Stimulated activated CD8-positive, alpha-beta memory T cell treated with anti-CD3 and anti-CD28 coated beads, Interleukin-2, amount 100 ng/mL, for 48 hours (primary cell): ENCODE results near the gene CD8A.
A peak's percentile ranks its signal among the peaks of the same experiment; 100 is the strongest.

Experiments used
- DNase-seq, 2 donors: peaks; one replicate each; pipeline ENCODE4 v3.0.0-alpha.2; 2020; ENCODE audit warnings: low read depth in 2 of 2

Gene CD8A

GRCh38 chr2:86808315-86809161, 17.8 kb upstream of the CD8A start:
- DNase-seq: peak; percentile 91 to 94

- DNase-seq: peak; percentile 68 to 74
These were observed 17.0 kb upstream of the CD8A start for GRCh38 chr2:86807468-86808275.

GRCh38 chr2:86807133-86807467, 16.4 kb upstream of the CD8A start:
- DNase-seq: no peak

DNA sequence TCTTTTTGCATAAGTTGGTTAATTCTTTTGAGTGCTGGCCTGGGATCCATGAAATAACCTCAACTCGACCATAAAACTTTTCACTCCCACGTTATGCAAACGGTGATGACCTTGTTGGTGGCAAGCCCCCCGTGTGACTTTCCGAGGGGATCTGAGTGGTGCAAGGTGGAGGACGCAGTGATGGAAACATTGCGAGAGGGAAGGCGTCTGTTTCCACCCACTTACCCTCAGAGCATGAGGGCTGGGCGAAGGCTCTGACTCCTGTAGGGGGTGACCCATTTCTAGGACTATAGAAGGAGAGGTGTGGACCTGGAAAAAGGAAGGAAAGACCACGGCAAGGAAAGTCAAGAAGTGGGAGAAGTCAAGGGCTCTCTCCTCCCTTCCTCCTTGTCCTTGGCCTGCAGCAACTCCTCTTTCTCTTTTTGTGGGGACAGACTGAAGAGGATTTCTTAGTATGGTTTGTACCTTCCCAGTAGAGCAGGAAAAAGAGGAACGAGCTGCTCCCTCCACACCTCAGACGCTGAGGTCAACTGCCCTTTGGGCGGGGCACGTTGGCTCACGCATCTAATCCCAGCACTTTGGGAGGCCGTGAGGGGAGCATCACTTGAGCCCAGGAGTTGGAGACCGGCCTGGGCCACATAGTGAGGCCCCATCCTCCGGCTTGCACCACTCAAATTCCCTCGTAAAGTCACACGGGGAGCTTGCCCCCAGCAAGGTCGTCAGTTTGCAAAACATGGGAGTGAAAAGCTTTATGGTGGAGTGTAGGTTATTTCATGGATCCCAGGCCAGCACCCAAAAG, 15.5 kb upstream of the CD8A start:
- DNase-seq: no peak

DNA sequence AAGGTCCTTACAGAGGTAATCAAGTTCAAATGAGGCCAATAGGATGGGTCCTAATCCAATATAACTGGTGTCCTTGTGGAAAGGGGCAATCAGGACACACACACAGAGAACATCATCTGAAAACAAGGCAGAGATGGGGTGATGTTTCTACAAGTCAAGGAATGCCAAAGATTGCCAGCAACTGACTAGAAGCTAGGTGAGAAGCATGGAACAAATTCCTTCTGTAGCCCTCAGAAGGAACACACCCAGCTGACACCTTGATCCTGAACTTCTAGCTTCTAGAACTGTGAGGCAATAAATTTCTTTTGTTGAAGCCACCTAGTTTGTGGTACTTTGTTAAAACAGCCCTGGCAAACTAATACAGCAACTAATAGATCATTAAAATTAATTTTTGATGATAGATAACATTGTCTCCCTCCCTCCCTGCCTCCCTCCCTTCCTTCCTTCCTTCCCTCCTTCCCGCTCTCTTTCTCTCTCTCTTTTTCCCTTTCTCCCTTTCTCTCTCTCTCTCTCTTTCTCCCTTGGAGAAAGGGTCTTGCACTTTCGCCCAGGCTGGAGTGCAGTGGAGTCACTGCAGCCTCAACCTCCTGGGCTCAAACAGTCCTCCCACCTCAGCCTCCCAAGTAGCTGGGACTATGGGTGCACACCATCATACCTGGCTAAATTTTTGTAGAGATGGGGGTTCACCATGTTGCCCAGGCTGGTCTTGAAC, 10.3 kb upstream of the CD8A start:
- no peak for DNase-seq

DNA sequence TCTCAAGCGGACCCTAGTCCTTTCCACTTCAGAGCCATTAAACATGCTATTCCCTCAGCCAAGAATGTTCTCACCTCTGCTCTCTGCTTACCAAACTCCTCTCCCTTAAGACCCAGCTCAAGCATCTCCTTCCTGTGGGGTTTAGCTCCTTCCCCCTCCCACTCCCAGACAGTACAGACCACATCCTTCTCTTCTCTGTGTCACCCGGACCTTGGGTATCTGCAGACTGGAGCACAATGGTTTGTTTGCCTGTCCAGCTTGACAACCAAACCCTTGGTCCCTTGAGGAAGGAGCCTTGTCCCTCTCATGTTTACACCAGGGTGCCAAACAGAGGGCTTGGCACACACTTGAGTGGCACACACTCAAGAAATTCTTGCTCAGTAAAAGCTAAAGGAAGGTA, 4.1 kb upstream of the CD8A start:
- DNase-seq: no peak

DNA sequence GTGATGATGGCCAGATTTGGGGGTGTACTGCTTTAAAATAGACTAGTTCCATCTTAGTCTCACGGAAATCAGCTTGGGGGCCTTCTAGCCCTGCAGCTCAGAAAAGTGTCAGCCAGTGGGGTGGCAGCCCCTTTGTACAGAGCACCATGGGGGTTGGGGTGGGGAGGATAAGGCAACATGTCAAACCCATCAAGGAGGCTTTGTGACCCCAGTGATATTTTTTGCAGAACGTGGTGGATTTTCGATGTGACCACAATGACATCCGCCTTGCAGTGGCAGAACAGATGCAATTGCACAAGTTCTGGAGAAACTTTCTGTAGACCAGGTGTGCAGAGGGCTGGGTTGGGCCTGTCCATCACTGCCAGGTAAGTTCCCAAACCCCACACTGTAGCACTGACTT, 3.0 kb upstream of the CD8A start:
- DNase-seq: no peak

DNA sequence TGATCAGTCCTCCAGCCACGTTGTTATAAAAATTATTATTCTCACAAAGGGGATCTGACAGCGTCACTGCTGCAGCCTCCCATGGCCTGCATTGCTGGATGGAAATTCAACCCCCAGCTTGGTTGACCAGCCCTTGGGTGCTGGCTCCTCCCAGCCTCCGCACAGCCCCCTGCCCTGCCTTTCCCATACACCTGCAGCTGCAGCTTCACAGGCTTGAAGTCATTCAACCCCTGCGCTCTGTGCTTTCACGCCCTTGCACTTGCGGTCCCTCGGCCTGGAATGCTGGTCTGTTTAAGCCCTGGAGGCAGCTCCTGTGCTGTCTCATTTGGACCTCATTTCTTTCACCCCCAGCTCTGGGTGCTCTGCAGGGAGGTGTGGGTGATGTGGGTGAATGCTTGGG, 860 bp upstream of the CD8A start:
- no peak for DNase-seq

DNA sequence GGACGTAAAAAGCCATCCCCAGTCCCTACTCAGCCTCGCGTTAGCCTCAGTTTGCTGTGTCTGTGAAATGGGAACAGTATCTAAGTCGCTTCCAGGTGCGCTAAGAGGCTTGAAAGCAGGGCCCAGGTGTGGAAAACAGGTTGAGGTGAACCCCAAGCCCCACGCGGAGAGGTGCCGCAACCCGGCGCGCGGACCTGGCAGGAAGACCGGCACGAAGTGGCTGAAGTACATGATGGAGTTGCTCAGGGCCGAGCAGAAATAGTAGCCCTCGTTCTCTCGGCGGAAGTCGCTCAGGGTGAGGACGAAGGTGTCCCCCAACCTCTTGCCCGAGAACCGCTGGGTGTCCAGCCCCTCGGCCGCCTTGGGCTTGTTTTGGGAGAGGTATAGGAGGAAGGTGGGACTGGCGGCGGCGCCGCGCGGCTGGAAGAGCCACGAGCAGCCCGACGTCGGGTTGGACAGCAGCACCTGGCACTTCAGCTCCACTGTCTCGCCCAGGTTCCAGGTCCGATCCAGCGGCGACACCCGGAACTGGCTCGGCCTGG, 508 bp downstream of the CD8A start:
- no peak for DNase-seq

DNA sequence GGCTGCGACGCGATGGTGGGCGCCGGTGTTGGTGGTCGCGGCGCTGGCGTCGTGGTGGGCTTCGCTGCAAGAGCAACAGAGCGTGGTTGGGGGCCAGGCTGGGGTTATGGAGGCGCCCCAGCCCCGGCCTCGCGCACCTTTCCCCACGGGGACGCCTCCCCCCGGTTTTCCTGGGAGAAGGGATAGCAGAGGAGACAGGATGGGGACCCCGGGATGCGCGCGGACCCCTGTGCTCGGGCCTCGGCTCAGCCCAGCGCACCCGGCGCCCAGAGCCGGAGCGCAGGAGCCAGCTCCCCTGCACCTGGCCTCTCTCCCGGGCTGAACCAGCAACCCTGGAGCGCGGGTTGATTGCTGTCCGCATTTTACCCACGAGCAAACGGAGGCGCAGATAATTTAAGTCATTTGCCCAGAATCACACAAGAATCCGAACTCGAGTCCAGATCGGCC, 1.0 kb downstream of the CD8A start:
- no peak for DNase-seq

GRCh38 chr2:86788881-86789686, 1.6 kb downstream of the CD8A start:
- DNase-seq: peak in 1 of 2 donors; percentile 60

DNA sequence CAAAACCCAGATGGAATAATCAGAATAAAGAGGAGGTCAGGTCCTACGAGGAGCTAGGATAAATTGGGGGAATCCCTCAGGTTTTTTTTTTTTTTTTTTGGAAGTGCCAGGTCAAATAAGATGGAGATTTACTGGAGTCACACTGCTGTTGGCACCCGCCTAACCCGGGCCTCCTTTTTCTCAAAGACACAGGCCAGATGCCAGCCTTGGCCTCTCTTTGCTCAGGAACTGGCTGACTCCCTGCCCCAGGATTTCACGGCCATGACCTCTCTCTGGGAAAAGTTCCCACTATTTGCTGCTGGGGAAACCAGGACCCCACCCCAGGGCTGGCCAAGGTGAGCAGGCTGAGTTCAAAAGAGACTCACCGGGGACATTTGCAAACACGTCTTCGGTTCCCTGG, 2.5 kb downstream of the CD8A start:
- DNase-seq: no peak

DNA sequence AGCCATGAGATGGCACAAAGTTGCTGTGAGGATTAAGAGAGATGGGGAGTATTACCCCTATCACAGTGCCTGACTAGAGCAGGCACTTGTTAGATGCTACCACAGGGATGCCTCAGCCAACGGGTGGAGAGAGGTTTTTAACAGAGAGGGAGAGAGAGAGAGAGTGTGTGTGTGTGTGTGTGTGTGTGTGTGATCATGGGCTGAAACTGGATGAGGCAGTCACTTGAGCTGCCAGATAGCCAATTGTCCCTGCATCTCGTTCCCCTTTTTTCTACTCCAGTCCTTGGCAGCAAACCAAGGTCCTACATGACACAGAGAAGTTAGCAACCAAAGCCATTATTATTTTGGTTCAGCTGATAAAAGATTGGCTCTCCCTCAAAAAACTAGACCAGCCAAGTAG, 3.0 kb downstream of the CD8A start:
- no peak for DNase-seq

DNA sequence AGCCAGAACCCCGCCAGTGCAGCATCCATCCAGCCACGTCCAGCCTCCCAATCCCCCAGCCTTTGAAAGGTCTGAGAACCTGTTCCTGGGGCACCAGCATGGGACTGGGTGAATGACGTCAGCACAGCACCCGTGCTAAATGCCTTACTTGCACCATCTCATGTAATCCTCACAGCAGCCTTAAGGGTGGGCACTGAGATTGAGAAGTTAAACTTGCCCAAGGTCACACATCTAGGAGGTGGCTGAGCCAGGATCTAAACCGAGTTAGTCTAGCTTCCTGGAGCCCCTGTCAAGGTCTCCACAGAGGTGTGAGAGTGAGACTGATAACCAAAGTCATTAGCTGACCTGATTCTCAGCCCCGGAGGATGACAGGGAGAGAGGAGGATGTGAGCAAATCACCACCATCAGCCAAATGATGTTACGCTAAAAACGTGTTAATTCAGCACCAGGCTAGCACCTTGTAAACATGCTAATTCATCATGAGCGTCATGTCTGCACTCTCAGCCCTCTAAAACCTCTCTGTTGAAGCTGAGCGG, 4.6 kb downstream of the CD8A start:
- peak; percentile 30 to 52 for DNase-seq

DNA sequence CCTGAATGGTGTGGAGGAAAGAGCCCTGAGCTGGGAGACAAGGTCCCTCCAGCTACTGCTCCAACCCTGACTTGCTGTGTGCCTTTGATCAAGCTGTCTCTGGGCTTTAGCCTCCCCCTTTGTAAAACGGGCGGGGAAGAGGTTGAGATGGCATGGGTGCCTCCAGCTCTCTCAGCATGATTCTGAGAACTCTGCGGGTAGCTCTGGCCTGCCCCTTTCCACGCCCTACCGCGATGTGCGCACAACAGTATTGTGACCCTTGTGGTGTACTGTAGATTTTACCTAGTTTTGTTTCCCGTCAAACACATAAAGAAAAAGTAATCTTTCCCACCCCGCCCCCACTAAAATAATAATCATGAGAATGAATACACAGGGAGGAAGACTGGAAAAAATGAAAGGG, 5.3 kb downstream of the CD8A start:
- peak; percentile 67 to 84 for DNase-seq

DNA sequence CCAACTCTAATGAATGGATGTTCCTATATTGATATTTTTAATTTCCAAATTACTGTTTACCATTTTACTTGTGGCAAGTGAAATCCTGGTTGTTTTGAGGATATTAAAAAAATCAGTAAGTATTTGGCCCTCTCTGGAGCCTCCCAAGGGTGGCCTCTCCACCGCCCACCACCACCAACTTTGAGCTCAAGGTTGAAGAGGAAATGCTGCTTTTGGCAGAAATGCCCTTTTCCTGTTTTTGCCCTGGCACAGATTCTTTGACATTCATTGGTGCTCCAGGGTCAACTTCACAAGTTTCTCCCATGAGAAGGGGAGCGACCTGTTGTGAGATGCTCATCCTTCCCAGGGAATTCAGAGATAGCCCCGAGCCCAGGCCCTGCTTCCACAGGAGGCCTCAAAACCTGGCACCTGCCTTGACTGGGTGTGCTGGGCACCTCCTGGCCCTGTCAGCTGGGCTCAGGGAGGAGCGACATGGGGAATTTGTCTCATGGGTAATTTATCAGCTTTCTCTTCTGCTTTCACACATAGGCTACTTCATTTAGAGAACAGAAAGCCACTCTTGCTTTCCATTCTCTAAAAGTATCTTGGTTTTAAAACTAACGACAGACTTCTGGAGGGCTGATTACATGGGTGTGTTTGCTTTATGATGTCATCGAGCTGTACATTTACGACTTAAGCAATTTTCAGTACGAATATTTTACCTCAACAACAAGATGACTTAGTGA, 6.9 kb downstream of the CD8A start:
- DNase-seq: no peak

GRCh38 chr2:86782748-86783147, 8.0 kb downstream of the CD8A start:
- no peak for DNase-seq

- DNase-seq: no peak
These were observed 9.3 kb downstream of the CD8A start for GRCh38 chr2:86781363-86781762.

- no peak for DNase-seq
These were observed 10.7 kb downstream of the CD8A start for GRCh38 chr2:86779971-86780370.

- DNase-seq: no peak
These were observed 11.8 kb downstream of the CD8A start for GRCh38 chr2:86778957-86779356.
